HepG2 (cell line): ENCODE data around the gene HNRNPM. TPM values are rescaled to one million over a fixed set of nuclear protein-coding genes. Genes with fewer than 3 reads are reported as not detected.

Experiments used
- ATAC-seq: fragments of 200-7000 bp; cut with Tn5 transposase; 3 replicates; pipeline ENCODE4 v1.9.1; 2020; ENCODE audit warnings: mild to moderate bottlenecking, moderate library complexity
- BruUV-seq: library from RNA; stranded (reverse); fragments of 400-500 nt; replicated peaks from 2 replicates; lab custom pipeline; 2021; lab: Mats Ljungman, UMichigan
- CTCF ChIA-PET: fragments of 300-600 bp; formaldehyde crosslinking; extraction: SDS; loops from one replicate; lab custom pipeline; 2021; ENCODE audit warnings: low total read pairs, inconsistent platforms, low intra/inter-chr PET ratio; lab: Yijun Ruan, JAX
- POLR2A ChIA-PET: fragments of 350-600 bp; sonication (Branson Sonifier 250); formaldehyde crosslinking; loops from one replicate; lab custom pipeline; 2020; ENCODE audit warnings: antibody characterized with exemption, inconsistent platforms; lab: Yijun Ruan, JAX
- DNase-seq: peaks from one replicate; pipeline ENCODE4 v3.0.0-alpha.2; 2015; ENCODE audit warnings: low spot score
- FAIRE-seq: peaks from 3 replicates; lab custom pipeline; 2011; peaks lifted over from hg19 to GRCh38; lab: Jason Lieb, UNC
- H2AFZ ChIP-seq: one replicate; pipeline ENCODE4 v1.6.1; 2011; ENCODE audit warnings: low read length, inconsistent platforms
- H3K27ac ChIP-seq: fragments of 300-600 bp; 3 replicates; pipeline ENCODE4 v1.8.0; 2011; ENCODE audit warnings: mixed run types, mild to moderate bottlenecking, mixed read lengths, low read length, inconsistent platforms; ENCODE audit not compliant: insufficient read depth; ENCODE audit errors: extremely low read length
- H3K27me3 ChIP-seq, 2 experiments: fragments of 200-600 bp in 1 of 2; 2 replicates in 1 of 2; 3 replicates in 1 of 2; pipeline versions ENCODE4 v1.6.0 to v1.8.0; 2011; ENCODE audit warnings: low read length in 2 of 2, mild to moderate bottlenecking in 2 of 2, moderate library complexity in 2 of 2, inconsistent platforms in 1 of 2; ENCODE audit not compliant: insufficient read depth in 2 of 2, control insufficient read depth in 1 of 2
- H3K36me3 ChIP-seq, 2 experiments: fragments of 200-600 bp in 1 of 2; replicated peaks in 1 of 2; 2 replicates in 1 of 2; 3 replicates in 1 of 2; pipeline versions ENCODE4 v1.5.1 to v1.8.0; 2011; ENCODE audit warnings: low read length in 2 of 2, inconsistent platforms in 1 of 2; ENCODE audit not compliant: insufficient read depth in 2 of 2, control insufficient read depth in 1 of 2
- H3K4me1 ChIP-seq: 2 replicates; pipeline ENCODE4 v1.5.1; 2012; ENCODE audit warnings: low read length, inconsistent platforms; ENCODE audit not compliant: insufficient read depth
- H3K4me2 ChIP-seq: 2 replicates; pipeline ENCODE4 v1.6.0; 2011; ENCODE audit warnings: low read depth, low read length, inconsistent platforms
- H3K4me3 ChIP-seq, 3 experiments: fragments of 200-600 bp in 1 of 3; sonication (generic), shearing (Covaris generic) in 1 of 3; replicated peaks in 1 of 3; 2 replicates each; pipeline ENCODE4 v1.5.1; 2011 to 2016; ENCODE audit warnings: low read length in 3 of 3, inconsistent platforms in 2 of 3, low read depth in 2 of 3, mild to moderate bottlenecking in 2 of 3, control low read depth in 1 of 3, mixed read lengths in 1 of 3; ENCODE audit not compliant: insufficient read depth in 1 of 3
- H3K79me2 ChIP-seq: one replicate; pipeline ENCODE4 v1.6.1; 2011; ENCODE audit warnings: low read length, inconsistent platforms; ENCODE audit not compliant: insufficient read depth
- H3K9ac ChIP-seq: 2 replicates; pipeline ENCODE4 v1.6.0; 2011; ENCODE audit warnings: mild to moderate bottlenecking, low read depth, low read length, inconsistent platforms; ENCODE audit not compliant: insufficient read depth
- H3K9me3 ChIP-seq: 2 replicates; pipeline ENCODE4 v1.5.1; 2012; ENCODE audit warnings: mild to moderate bottlenecking, low read length
- H4K20me1 ChIP-seq: 2 replicates; pipeline ENCODE4 v1.6.0; 2011; ENCODE audit warnings: inconsistent platforms, mild to moderate bottlenecking, low read length, moderate library complexity; ENCODE audit not compliant: insufficient read depth
- RORA ChIP-seq: sonication (generic); formaldehyde crosslinking; IDR thresholded peaks from 2 replicates; pipeline ENCODE4 v1.5.0; 2020; ENCODE audit warnings: mild to moderate bottlenecking, missing genetic modification reagents, moderate library complexity
- ZNF652 ChIP-seq: IDR thresholded peaks from 2 replicates; pipeline ENCODE4 v1.6.1; 2016; ENCODE audit warnings: low read depth, borderline replicate concordance
- ZNF770 ChIP-seq: sonication (generic); formaldehyde crosslinking; IDR thresholded peaks from 2 replicates; pipeline ENCODE4 v1.5.0; 2020; ENCODE audit warnings: mild to moderate bottlenecking, missing genetic modification reagents
- WGBS: methylation state at CpG from one replicate; pipeline ENCODE4 v1.1.6; 2017; ENCODE audit warnings: low lambda C conversion rate; 5-methylcytosine and 5-hydroxymethylcytosine counted together
- in situ Hi-C: cut with HindIII; loops from 2 replicates; pipeline ENCODE4 v1.10.0; 2017; ENCODE audit warnings: low pct_unique_long_range_greater_than_20kb; ENCODE audit not compliant: extremely low pct_ligation_motif_present
- intact Hi-C: fragments of 100-400 bp; cut with micrococcal nuclease; formaldehyde crosslinking; loops from one replicate; pipeline ENCODE4 v1.10.0; 2022; ENCODE audit not compliant: unreplicated experiment
- polyA plus RNA-seq, 8 experiments: library from polyadenylated mRNA; depleted of rRNA in 3 of 8; stranded (reverse) in 7 of 8; unstranded in 1 of 8; fragments of >200 nt; fragmentation: Illumina TruSeq in 4 of 8; extraction: Trizol in 4 of 8; gene quantifications; 2 replicates each; pipeline versions ENCODE4 v1.2.1 to v1.2.3, GENCODE V29; 2011 to 2016; ENCODE audit warnings: low read depth in 4 of 8, missing spikeins in 1 of 8, mixed read lengths in 1 of 8; ENCODE audit not compliant: insufficient read depth in 1 of 8
- total RNA-seq, 5 experiments: library from RNA; depleted of rRNA; stranded (reverse); fragments of >200 nt; fragmentation: Illumina TruSeq; extraction: Trizol; gene quantifications; 2 replicates each; pipeline ENCODE4 v1.2.3, GENCODE V29; 2016; ENCODE audit warnings: low read depth in 1 of 5

The HNRNPM gene
- total and polyA plus RNA-seq, 2 of the 13 experiments (the other 11 are each of a cell fraction or from before 2014, with no cell fraction given): 56.7 to 102 TPM

DNA sequence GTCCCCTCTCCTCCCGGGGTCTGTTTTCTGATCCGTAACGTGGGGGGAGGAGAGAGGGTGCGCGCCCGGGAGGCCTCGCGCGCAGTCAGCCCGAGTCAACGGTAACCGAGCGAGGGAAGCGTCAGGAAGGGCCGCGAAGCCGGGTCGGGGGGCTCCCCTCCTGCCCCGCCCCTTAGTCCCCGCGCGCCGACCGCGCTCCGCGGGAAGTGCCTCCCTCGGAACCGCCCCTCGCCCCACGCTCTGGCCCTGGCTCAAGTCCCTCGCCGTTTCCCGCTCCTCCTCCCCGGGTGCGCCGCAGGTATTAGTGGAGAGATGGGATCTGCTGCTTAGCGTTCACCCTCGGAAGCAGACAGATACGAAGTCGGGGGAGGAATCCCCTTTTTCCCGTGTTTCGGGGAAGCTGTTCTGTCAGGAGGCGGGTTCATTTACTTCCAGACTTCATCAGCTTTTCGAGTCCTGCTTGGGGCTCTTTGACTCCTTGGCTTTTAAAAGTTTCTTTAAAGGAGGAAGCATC is 770 bp downstream of the HNRNPM start (continued):
- no peak for TF ChIP-seq ZNF652 (CRISPR knock-in tag)

- H3K9me3 ChIP-seq: no peaks in the 10 kb centered on the region
- peaks cover 58% of the 10 kb centered on the region for H4K20me1 ChIP-seq
- H3K4me2 ChIP-seq: peak overlapping the region; percentile 92
- DNase-seq: no peak
- in situ Hi-C loops: no loop called here
- peaks cover 6 to 10% of the 10 kb centered on the region in 2 experiments; a peak in 4 of 5 replicates for H3K36me3 ChIP-seq
- H2AFZ ChIP-seq: no peak overlapping the region
- 10% methylated on average over 15 of the region's 16 CpGs for WGBS
- H3K4me1 ChIP-seq: peaks cover 81% of the 10 kb centered on the region
- no peaks in the 10 kb centered on the region for H3K27me3 ChIP-seq
- H3K4me3 ChIP-seq: peak overlapping the region; percentile 93 to 99 (median 99)
- peak overlapping the region; percentile 95 for H3K27ac ChIP-seq
- peak overlapping the region; percentile 100 for H3K9ac ChIP-seq
- ATAC-seq: no peak
- intact Hi-C loops: loop anchor here (5.0 to 10.0 kb wide), 2 partner anchors 34 to 91 kb away; partner anchors contain the start of gene MARCHF2
- FAIRE-seq: no peak
- POLR2A ChIA-PET: interaction anchor here (1.7 to 3.6 kb wide), 4 partner anchors 10 to 67 kb away, joined by 5 to 82 read pairs (median 8); partner anchors contain the start of genes MARCHF2 and ZNF414
- TF ChIP-seq RORA (CRISPR knock-in tag): no peak
- TF ChIP-seq ZNF770 (CRISPR knock-in tag): peak; percentile 65
- CTCF ChIA-PET: no interaction called here
- BruUV-seq: TSS peak; percentile 63
- H3K79me2 ChIP-seq: peaks cover 61% of the 10 kb centered on the region
These were observed 1.4 kb downstream of the HNRNPM start for GRCh38 chr19:8446061-8446709.
